ENCODE measurements around the gene KCNIP4. TPM values are rescaled to one million over a fixed set of nuclear protein-coding genes. Genes with fewer than 3 reads are reported as not detected.

Gene KCNIP4
- total RNA-seq, 1 donor from 2014 or later = not detected

DNA sequence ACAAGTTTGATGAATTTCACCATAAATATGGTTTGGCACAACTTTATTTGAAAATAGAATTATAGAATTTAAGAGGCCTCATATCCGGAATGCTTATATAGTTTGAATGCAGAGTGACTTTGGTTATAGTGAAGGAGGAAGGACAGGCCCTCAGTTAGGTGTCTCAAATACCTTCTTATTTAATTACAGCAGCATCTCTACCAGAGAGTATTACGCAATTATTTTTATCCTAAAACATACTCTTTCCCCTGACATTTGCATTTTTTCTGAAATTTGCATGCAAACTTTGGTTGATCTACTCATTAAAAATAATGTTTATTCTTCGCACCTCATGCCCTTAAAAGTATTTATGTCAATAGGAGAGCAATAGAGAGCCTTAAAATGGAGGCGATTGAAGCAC lies 942.9 kb downstream of the KCNIP4 start:
- no peak for DNase-seq (ENCODE audit: low spot score)
- peaks cover 9% of the 10 kb centered on the region for H3K9me3 Mint-ChIP-seq (ENCODE audit: low read depth)
- H3K27me3 Mint-ChIP-seq (ENCODE audit: low read depth) = no peaks in the 10 kb centered on the region
- no peak overlapping the region for H3K27ac Mint-ChIP-seq (ENCODE audit: unreplicated experiment)
- TF ChIP-seq CTCF (IDR thresholded peaks at IDR 0.05) = no peak
- H3K4me3 Mint-ChIP-seq (ENCODE audit: unreplicated experiment) = no peak overlapping the region
- H3K4me1 Mint-ChIP-seq (ENCODE audit: low read depth) = no peaks in the 10 kb centered on the region
- no peaks in the 10 kb centered on the region for H3K36me3 Mint-ChIP-seq (ENCODE audit: low read depth)

GRCh38 chr4:21002976-21003375 lies 945.6 kb downstream of the KCNIP4 start:
- no peak for DNase-seq (ENCODE audit: low spot score)
- no peaks in the 10 kb centered on the region for H3K4me1 Mint-ChIP-seq (ENCODE audit: low read depth)
- H3K36me3 Mint-ChIP-seq (ENCODE audit: low read depth) = no peaks in the 10 kb centered on the region
- H3K9me3 Mint-ChIP-seq (ENCODE audit: low read depth) = peaks cover 17% of the 10 kb centered on the region
- no peak overlapping the region for H3K27ac Mint-ChIP-seq (ENCODE audit: unreplicated experiment)
- no peak overlapping the region for H3K4me3 Mint-ChIP-seq (ENCODE audit: unreplicated experiment)
- no peaks in the 10 kb centered on the region for H3K27me3 Mint-ChIP-seq (ENCODE audit: low read depth)
- TF ChIP-seq CTCF (IDR thresholded peaks at IDR 0.05) = no peak

- no peak overlapping the region for H3K27ac Mint-ChIP-seq (ENCODE audit: unreplicated experiment)
- no peaks in the 10 kb centered on the region for H3K36me3 Mint-ChIP-seq (ENCODE audit: low read depth)
- TF ChIP-seq CTCF (IDR thresholded peaks at IDR 0.05) = no peak
- no peak for DNase-seq (ENCODE audit: low spot score)
- no peak overlapping the region for H3K4me3 Mint-ChIP-seq (ENCODE audit: unreplicated experiment)
- H3K4me1 Mint-ChIP-seq (ENCODE audit: low read depth) = no peaks in the 10 kb centered on the region
- no peaks in the 10 kb centered on the region for H3K27me3 Mint-ChIP-seq (ENCODE audit: low read depth)
- peaks cover 17% of the 10 kb centered on the region for H3K9me3 Mint-ChIP-seq (ENCODE audit: low read depth)
These were observed 946.3 kb downstream of the KCNIP4 start for GRCh38 chr4:21002286-21002685.

DNA sequence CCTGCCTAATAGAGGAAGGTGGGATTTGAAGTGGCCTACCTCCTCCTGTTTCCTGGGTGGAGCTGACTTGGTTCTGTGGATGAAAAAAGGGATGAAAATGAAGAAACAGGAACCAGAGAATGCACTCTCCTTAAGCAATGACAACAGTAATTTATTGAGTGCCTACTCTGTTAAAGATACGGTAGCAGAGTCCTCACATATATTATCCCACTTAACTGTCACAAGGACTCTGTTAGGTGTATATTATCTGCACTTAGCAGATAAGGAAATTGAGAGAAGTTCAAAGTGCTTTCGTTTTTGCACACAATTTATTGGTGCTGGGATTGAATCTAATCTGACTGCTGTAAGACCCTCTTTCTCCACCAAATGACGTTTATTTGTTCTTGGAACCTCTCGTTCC lies 947.1 kb downstream of the KCNIP4 start:
- Mint-ChIP-seq H3K4me1 (ENCODE audit: low read depth) (no peaks in the 10 kb centered on the region), H3K36me3 (ENCODE audit: low read depth) (no peaks in the 10 kb centered on the region), H3K27me3 (ENCODE audit: low read depth) (no peaks in the 10 kb centered on the region), H3K9me3 (ENCODE audit: low read depth) (peaks cover 16% of the 10 kb centered on the region), H3K4me3 (ENCODE audit: unreplicated experiment) (no peak overlapping the region), H3K27ac (ENCODE audit: unreplicated experiment) (no peak overlapping the region)
- no peak for DNase-seq (ENCODE audit: low spot score)
- no peak for TF ChIP-seq CTCF (IDR thresholded peaks at IDR 0.05)

- Mint-ChIP-seq H3K9me3 (ENCODE audit: low read depth) (peaks cover 16% of the 10 kb centered on the region), H3K36me3 (ENCODE audit: low read depth) (no peaks in the 10 kb centered on the region), H3K27me3 (ENCODE audit: low read depth) (no peaks in the 10 kb centered on the region), H3K4me3 (ENCODE audit: unreplicated experiment) (no peak overlapping the region), H3K27ac (ENCODE audit: unreplicated experiment) (no peak overlapping the region), H3K4me1 (ENCODE audit: low read depth) (no peaks in the 10 kb centered on the region)
- DNase-seq (ENCODE audit: low spot score) = no peak
- no peak for TF ChIP-seq CTCF (IDR thresholded peaks at IDR 0.05)
These were observed 950.7 kb downstream of the KCNIP4 start for GRCh38 chr4:20997886-20998285.
